Stomach (tissue), 9 donors: ENCODE results near the gene HPRT1. TPM values are rescaled to one million over a fixed set of nuclear protein-coding genes. Genes with fewer than 3 reads are reported as not detected.
A peak's percentile ranks its signal among the peaks of the same experiment; 100 is the strongest.

Source experiments
- DNase-seq, 2 donors: peaks; one replicate each; pipeline versions ENCODE4 v3.0.0 to v3.0.0-alpha.2; 2013 to 2019
- H3K27ac ChIP-seq, 5 donors: fragments of 200-600 bp in 4 of 5; sonication (generic) in 4 of 5; one replicate each; pipeline ENCODE4 v1.5.1; 2013 to 2019; ENCODE audit warnings: mild to moderate bottlenecking in 1 of 5, moderate library complexity in 1 of 5
- H3K27me3 ChIP-seq, 3 donors: fragments of 200-600 bp; sonication (generic); one replicate each; pipeline ENCODE4 v1.5.1; 2017 to 2019; ENCODE audit warnings: mixed run types in 1 of 3
- H3K36me3 ChIP-seq, 4 donors: fragments of 200-600 bp; sonication (generic); 1 replicate in 3 of 4; 2 replicates in 1 of 4; pipeline ENCODE4 v1.5.1; 2016 to 2019
- H3K4me1 ChIP-seq, 4 donors: fragments of 200-600 bp; sonication (generic); one replicate each; pipeline ENCODE4 v1.5.1; 2016 to 2019
- H3K4me3 ChIP-seq, 4 donors: fragments of 200-600 bp; sonication (generic) in 3 of 4; one replicate each; pipeline ENCODE4 v1.5.1; 2016 to 2019; ENCODE audit warnings: mild to moderate bottlenecking in 1 of 4
- H3K9me3 ChIP-seq, 4 donors: fragments of 200-600 bp; sonication (generic); one replicate each; pipeline ENCODE4 v1.5.1; 2016 to 2019
- EP300 ChIP-seq: sonication (generic); formaldehyde crosslinking; IDR thresholded peaks from one replicate; pipeline ENCODE4 v1.6.1; 2017; ENCODE audit warnings: antibody characterized with exemption
- POLR2A ChIP-seq, 4 donors: fragments of 450-650 bp; IDR thresholded peaks; one replicate each; pipeline ENCODE4 v1.6.1; 2016; ENCODE audit warnings: antibody characterized with exemption in 4 of 4, control low read depth in 2 of 4, mild to moderate bottlenecking in 1 of 4, moderate library complexity in 1 of 4
- POLR2AphosphoS5 ChIP-seq, 3 donors: sonication (generic); formaldehyde crosslinking; IDR thresholded peaks; one replicate each; pipeline ENCODE4 v1.6.1; 2016; ENCODE audit warnings: antibody characterized with exemption in 3 of 3
- WGBS, 5 donors: extraction: QIAGEN DNeasy Blood & Tissue Kit in 3 of 5; methylation state at CpG; one replicate each; pipeline versions ENCODE4 v1.1.5 to v1.1.7; 2013 to 2018; 5-methylcytosine and 5-hydroxymethylcytosine counted together
- intact Hi-C: fragments of 100-400 bp; cut with DNase I; formaldehyde crosslinking; loops from one replicate; pipeline ENCODE4 v1.15.1; 2023; ENCODE audit warnings: low total_unique reads
- polyA plus RNA-seq, 3 donors: library from polyadenylated mRNA; stranded (reverse); fragments of 200-250 nt; gene quantifications; one replicate each; pipeline ENCODE4 v1.2.3, GENCODE V29; 2013
- total RNA-seq, 5 donors: library from RNA; depleted of rRNA; stranded (reverse); fragments of >200 nt; gene quantifications; one replicate each; pipeline versions ENCODE4 v1.1.0 to v1.2.3, GENCODE V29; 2014 to 2016
- TF ChIP-seq, protein P1 (sequence below), 7 experiments: fragments of 450-650 bp in 4 of 7; fragments of 200-600 bp in 3 of 7; sonication (generic) in 3 of 7; IDR thresholded peaks; one replicate each; pipeline ENCODE4 v1.5.1; 2016 to 2019; ENCODE audit warnings: antibody characterized with exemption in 7 of 7, control low read depth in 2 of 7, mild to moderate bottlenecking in 1 of 7
- donor health status: healthy with polysubstance abuse.
- donor health status: Bipolar disorder and iron deficiency.
- donor health status: healthy.

The HPRT1 gene
- total and polyA plus RNA-seq, 8 donors: 0.87 to 81.1 (median 29.7) TPM

DNA sequence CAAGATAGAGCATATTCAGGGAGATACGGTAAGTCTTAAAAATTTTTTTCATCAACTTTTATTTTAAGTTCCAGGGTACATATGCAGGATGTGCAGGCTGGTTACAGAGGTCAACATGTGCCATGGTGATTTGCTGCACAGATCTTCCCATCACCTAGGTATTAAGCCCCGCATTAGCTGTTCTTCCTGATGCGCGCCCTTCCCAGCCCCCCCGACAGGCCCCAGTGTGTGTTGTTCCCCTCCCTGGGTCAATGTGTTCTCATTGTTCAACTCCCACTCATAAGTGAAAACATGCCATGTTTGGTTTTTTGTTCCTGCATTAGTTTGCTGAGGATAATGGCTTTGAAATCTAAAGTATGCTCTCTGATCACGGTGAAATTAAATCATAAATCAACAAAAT is 64.2 kb downstream of the HPRT1 start:
- 85 to 92% (median 86%) methylated on average over 6 of the region's 6 CpGs for WGBS, 5 donors
- intact Hi-C loops: no loop called here

DNA sequence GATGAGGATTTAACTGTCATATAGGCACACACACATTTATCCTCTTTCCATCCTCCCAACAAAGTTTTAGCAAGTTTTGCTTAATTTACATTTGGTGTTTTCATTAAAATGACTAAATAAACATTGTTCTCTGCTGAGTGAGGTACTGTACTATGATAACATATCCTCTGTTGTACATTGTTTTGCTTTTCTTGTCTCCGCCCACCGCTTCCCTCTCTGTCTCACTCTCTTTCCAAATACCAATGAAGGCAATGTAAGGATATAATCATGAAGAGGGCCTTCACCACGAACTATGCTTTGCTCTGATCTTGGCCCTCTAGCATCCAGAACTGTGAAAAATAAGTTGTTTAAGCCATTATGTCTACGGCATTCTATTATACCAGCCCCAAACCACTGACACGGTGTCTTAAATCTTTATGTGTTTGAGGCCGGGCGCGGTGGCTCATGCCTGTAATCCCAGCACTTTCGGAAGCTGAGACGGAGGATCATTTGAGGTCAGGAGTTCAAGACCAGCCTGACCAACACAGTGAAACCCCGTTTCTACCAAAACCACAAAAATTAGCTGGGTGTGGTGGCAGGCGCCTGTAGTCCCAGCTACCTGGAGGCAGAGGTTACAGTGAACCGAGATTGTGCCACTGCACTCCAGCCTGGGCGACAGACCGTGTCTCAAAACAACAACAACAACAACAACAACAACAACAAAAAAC is 65.3 kb downstream of the HPRT1 start:
- Histone ChIP-seq H3K36me3 (no peaks in the 10 kb centered on the region), H3K4me3 (no peak overlapping the region), H3K27me3 (no peaks in the 10 kb centered on the region), H3K27ac (no peak overlapping the region), H3K4me1 (no peaks in the 10 kb centered on the region), H3K9me3 (no peaks in the 10 kb centered on the region)
- TF ChIP-seq, protein P1, sequence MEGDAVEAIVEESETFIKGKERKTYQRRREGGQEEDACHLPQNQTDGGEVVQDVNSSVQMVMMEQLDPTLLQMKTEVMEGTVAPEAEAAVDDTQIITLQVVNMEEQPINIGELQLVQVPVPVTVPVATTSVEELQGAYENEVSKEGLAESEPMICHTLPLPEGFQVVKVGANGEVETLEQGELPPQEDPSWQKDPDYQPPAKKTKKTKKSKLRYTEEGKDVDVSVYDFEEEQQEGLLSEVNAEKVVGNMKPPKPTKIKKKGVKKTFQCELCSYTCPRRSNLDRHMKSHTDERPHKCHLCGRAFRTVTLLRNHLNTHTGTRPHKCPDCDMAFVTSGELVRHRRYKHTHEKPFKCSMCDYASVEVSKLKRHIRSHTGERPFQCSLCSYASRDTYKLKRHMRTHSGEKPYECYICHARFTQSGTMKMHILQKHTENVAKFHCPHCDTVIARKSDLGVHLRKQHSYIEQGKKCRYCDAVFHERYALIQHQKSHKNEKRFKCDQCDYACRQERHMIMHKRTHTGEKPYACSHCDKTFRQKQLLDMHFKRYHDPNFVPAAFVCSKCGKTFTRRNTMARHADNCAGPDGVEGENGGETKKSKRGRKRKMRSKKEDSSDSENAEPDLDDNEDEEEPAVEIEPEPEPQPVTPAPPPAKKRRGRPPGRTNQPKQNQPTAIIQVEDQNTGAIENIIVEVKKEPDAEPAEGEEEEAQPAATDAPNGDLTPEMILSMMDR (IDR thresholded peaks at IDR 0.05): no peak
- no peak for TF ChIP-seq POLR2A (IDR thresholded peaks at IDR 0.05)
- no peak for TF ChIP-seq POLR2AphosphoS5 (IDR thresholded peaks at IDR 0.05)
- no peak for TF ChIP-seq EP300
- 74 to 84% (median 76%) methylated on average over 15 of the region's 15 CpGs for WGBS, 5 donors
- intact Hi-C loops: no loop called here
- no peak for DNase-seq

More for the DNA sequence above, 64.2 kb downstream of the HPRT1 start:
- Histone ChIP-seq H3K27me3 (no peaks in the 10 kb centered on the region), H3K36me3 (no peaks in the 10 kb centered on the region), H3K4me1 (no peaks in the 10 kb centered on the region), H3K27ac (no peak overlapping the region), H3K4me3 (no peak overlapping the region), H3K9me3 (no peaks in the 10 kb centered on the region)
- no peak for DNase-seq
- TF ChIP-seq POLR2AphosphoS5 (IDR thresholded peaks at IDR 0.05) (no peak), POLR2A (IDR thresholded peaks at IDR 0.05) (no peak), EP300 (no peak)
- TF ChIP-seq, protein P1 (IDR thresholded peaks at IDR 0.05): no peak

- WGBS, 5 donors: 87 to 96% (median 93%) methylated on average over 5 of the region's 5 CpGs
Measured at GRCh38 chrX:134526399-134526798, 66.4 kb downstream of the HPRT1 start.

DNA sequence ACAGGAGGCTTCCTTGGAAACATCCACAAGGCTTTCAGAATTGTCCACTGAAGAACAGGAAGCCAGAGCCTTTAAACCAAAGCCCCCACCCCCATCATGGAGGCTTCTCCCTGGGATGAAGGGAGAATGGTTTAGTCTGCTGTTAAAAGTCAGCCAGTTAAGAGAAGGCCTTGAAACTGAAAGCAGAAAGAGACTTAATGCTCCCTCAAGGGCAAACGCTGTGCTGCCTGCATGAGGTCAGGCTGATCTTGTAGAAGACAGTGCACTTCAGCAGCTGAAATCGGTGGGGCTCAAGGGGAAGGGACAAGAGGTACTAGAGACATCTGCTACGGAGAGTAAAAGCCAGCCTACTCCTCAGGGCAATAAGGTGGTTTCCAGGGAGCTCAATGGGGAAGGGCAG is 69.0 kb downstream of the HPRT1 start:
- 39 to 54% (median 49%) methylated on average over 3 of the region's 3 CpGs for WGBS, 5 donors
- no peak overlapping the region for H3K27ac ChIP-seq
- H3K9me3 ChIP-seq: no peaks in the 10 kb centered on the region
- H3K4me1 ChIP-seq: no peaks in the 10 kb centered on the region
- H3K36me3 ChIP-seq: no peaks in the 10 kb centered on the region
- no peak overlapping the region for H3K4me3 ChIP-seq
- no peaks in the 10 kb centered on the region for H3K27me3 ChIP-seq
- TF ChIP-seq POLR2AphosphoS5 (IDR thresholded peaks at IDR 0.05) (no peak), POLR2A (IDR thresholded peaks at IDR 0.05) (no peak), EP300 (no peak)
- TF ChIP-seq, protein P1 (IDR thresholded peaks at IDR 0.05): no peak
- DNase-seq: peak in 1 of 2 donors; percentile 41
- intact Hi-C loops: no loop called here

More at GRCh38 chrX:134526399-134526798, 66.4 kb downstream of the HPRT1 start:
- Histone ChIP-seq H3K4me3 (no peak overlapping the region), H3K9me3 (no peaks in the 10 kb centered on the region), H3K36me3 (no peaks in the 10 kb centered on the region), H3K27me3 (no peaks in the 10 kb centered on the region), H3K27ac (no peak overlapping the region), H3K4me1 (no peaks in the 10 kb centered on the region)
- intact Hi-C loops: no loop called here
- TF ChIP-seq EP300: no peak
- TF ChIP-seq POLR2A (IDR thresholded peaks at IDR 0.05): no peak
- no peak for TF ChIP-seq POLR2AphosphoS5 (IDR thresholded peaks at IDR 0.05)
- TF ChIP-seq, protein P1 (IDR thresholded peaks at IDR 0.05): no peak
- DNase-seq: no peak
